Left ventricle myocardium inferior (tissue), 1 donor: ENCODE results near the gene ST6GALNAC5. TPM values are rescaled to one million over a fixed set of nuclear protein-coding genes. Genes with fewer than 3 reads are reported as not detected.
A peak's percentile ranks its signal among the peaks of the same experiment; 100 is the strongest.

Experiments
- DNase-seq: peaks from one replicate; pipeline ENCODE4 v3.0.0-alpha.2; 2020
- H3K27ac ChIP-seq: fragments of 200-600 bp; replicated peaks from 2 replicates; pipeline ENCODE4 v1.8.0; 2021
- H3K27me3 ChIP-seq: fragments of 200-600 bp; 2 replicates; pipeline ENCODE4 v1.8.0; 2021; ENCODE audit warnings: low read depth
- H3K36me3 ChIP-seq: fragments of 200-600 bp; 2 replicates; pipeline ENCODE4 v1.8.0; 2021
- H3K4me1 ChIP-seq: fragments of 200-600 bp; 2 replicates; pipeline ENCODE4 v1.8.0; 2021
- H3K4me3 ChIP-seq: fragments of 200-600 bp; 2 replicates; pipeline ENCODE4 v1.8.0; 2021; ENCODE audit warnings: mild to moderate bottlenecking, moderate library complexity
- H3K9me3 ChIP-seq: fragments of 200-600 bp; replicated peaks from 2 replicates; pipeline ENCODE4 v1.8.0; 2021
- intact Hi-C: fragments of 100-400 bp; cut with micrococcal nuclease; formaldehyde crosslinking; loops from one replicate; pipeline ENCODE4 v1.11.0; 2022
- total RNA-seq: library from RNA; stranded (reverse); fragmentation: NEBNext Ultra II Directional; extraction: Animal tissue kit (Norgen Biotek cat#: 25700); gene quantifications from one replicate; pipeline ENCODE4 v1.2.1, GENCODE V29; 2021
- TF ChIP-seq, protein P1 (sequence below): fragments of 200-600 bp; IDR thresholded peaks from 2 replicates; pipeline ENCODE4 v1.8.0; 2021; ENCODE audit warnings: antibody characterized with exemption, mild to moderate bottlenecking, borderline replicate concordance
- donor health status: DM: no; HTN: yes; CAD: no; lungs with severe emphysema.

ST6GALNAC5 gene
- total RNA-seq, 1 donor from 2014 or later = 0.41 TPM

DNA sequence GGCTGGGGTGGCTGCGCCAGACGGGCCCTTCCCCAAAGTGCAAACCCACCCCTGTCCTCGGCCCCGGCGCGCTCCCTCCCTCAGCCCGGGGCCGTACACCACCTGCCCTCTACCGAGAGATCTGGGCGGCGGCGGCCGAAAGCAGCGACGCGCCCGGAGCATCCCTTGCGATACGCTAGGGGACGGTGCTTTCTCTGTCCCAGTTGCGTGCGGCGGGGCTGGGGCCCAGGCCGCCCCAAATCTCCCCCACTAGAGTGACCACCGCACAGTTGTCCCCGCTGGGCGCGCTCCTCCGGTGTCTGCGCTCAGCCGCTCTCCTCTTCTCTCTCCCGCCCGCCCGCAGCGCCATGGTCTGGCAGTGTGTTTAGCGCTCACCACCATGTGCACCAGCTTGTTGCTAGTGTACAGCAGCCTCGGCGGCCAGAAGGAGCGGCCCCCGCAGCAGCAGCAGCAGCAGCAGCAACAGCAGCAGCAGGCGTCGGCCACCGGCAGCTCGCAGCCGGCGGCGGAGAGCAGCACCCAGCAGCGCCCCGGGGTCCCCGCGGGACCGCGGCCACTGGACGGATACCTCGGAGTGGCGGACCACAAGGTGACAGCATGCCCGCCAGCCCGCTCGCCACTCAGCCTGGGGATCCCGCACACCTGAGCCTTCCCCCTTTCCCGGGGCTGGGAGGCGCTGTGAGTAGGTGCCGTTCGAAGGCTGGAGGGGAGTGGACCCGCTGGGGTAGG is 1.0 kb downstream of the ST6GALNAC5 start:
- no peak for DNase-seq
- Histone ChIP-seq H3K4me1 (peaks cover 24% of the 10 kb centered on the region), H3K27me3 (peaks cover 91% of the 10 kb centered on the region), H3K4me3 (peak overlapping the region; percentile 60), H3K36me3 (no peaks in the 10 kb centered on the region), H3K27ac (no peak overlapping the region), H3K9me3 (no peaks in the 10 kb centered on the region)
- intact Hi-C loops = no loop called here
- TF ChIP-seq, protein P1, sequence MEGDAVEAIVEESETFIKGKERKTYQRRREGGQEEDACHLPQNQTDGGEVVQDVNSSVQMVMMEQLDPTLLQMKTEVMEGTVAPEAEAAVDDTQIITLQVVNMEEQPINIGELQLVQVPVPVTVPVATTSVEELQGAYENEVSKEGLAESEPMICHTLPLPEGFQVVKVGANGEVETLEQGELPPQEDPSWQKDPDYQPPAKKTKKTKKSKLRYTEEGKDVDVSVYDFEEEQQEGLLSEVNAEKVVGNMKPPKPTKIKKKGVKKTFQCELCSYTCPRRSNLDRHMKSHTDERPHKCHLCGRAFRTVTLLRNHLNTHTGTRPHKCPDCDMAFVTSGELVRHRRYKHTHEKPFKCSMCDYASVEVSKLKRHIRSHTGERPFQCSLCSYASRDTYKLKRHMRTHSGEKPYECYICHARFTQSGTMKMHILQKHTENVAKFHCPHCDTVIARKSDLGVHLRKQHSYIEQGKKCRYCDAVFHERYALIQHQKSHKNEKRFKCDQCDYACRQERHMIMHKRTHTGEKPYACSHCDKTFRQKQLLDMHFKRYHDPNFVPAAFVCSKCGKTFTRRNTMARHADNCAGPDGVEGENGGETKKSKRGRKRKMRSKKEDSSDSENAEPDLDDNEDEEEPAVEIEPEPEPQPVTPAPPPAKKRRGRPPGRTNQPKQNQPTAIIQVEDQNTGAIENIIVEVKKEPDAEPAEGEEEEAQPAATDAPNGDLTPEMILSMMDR = peak; percentile 4

DNA sequence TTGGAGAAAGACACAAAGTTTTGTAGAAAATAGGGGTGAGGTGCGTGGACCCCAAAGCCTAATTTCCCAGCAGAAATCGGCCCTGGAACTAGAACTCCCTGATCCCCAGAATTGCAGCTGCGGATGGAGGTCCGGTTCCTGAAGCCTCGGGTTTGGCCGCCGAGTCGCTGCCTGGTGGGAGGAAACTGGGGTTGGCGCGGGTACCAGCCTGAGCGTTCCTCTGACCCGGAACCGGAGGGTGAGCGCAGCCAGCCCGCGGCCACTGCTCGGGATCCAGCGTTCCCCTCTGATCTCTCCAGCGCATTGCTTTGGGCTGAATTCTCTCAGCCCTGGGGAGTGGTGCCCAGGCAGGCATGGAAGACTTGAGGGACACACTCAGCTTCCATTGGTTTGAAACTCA is 1.6 kb downstream of the ST6GALNAC5 start:
- Histone ChIP-seq H3K27me3 (peaks cover 85% of the 10 kb centered on the region), H3K9me3 (no peaks in the 10 kb centered on the region), H3K27ac (no peak overlapping the region), H3K4me1 (peaks cover 24% of the 10 kb centered on the region), H3K36me3 (no peaks in the 10 kb centered on the region), H3K4me3 (peak overlapping the region; percentile 60)
- TF ChIP-seq, protein P1 = no peak
- DNase-seq = no peak
- intact Hi-C loops = no loop called here

DNA sequence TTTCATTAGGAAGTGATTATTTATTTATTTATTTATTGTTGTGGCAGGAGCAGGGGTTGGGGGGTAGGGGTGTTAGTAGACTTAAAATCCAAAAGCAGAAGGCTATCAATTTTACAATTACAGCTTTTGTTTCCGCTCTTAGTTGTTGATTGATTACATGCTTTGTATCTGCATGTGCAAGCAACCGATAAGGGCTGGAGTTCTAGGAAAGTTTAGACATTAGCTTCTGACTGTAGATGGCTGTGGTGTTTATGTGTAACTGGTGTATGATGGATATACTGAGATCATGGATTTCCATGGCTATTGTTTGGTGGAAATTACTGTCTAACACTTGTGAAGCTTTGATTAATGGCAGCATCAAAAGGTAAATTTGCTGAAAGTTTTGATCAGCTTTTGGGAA is 2.8 kb downstream of the ST6GALNAC5 start:
- no peak overlapping the region for H3K4me3 ChIP-seq
- H3K36me3 ChIP-seq = no peaks in the 10 kb centered on the region
- no peak for DNase-seq
- TF ChIP-seq, protein P1 = no peak
- intact Hi-C loops = no loop called here
- H3K9me3 ChIP-seq = no peaks in the 10 kb centered on the region
- no peak overlapping the region for H3K27ac ChIP-seq
- peaks cover 74% of the 10 kb centered on the region for H3K27me3 ChIP-seq
- H3K4me1 ChIP-seq = peaks cover 24% of the 10 kb centered on the region

DNA sequence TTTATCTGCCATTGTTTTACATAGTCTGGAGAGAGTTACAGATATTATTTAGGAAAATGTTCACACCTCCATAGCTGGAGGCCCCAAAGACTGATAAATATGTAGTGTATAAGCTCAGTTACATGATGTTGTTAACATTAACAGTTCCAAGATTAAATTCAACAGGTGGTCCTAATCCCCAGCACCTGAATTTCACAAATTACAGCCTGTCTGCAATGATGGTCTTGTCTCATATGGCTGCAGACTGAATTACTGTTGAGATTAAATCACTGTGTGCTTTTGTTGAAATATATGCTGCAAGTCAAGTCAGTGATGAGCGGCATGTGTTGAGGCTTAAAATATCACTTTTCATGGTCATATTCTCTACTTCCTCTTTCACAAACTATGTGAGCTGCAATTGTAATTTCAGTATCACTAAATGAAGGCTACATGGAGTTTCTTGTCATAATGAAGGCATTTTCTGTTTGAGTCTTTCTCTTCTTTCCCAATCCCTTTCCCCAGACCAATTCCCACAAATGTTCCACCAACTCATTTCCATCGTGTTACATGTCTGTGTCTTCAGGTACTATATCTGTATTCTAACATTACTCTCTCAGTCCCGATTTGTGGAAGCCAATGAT is 4.2 kb downstream of the ST6GALNAC5 start:
- peaks cover 59% of the 10 kb centered on the region for H3K27me3 ChIP-seq
- H3K4me1 ChIP-seq = peaks cover 24% of the 10 kb centered on the region
- H3K36me3 ChIP-seq = no peaks in the 10 kb centered on the region
- no peak overlapping the region for H3K27ac ChIP-seq
- no peaks in the 10 kb centered on the region for H3K9me3 ChIP-seq
- TF ChIP-seq, protein P1 = no peak
- H3K4me3 ChIP-seq = no peak overlapping the region
- intact Hi-C loops = no loop called here
- DNase-seq = no peak

DNA sequence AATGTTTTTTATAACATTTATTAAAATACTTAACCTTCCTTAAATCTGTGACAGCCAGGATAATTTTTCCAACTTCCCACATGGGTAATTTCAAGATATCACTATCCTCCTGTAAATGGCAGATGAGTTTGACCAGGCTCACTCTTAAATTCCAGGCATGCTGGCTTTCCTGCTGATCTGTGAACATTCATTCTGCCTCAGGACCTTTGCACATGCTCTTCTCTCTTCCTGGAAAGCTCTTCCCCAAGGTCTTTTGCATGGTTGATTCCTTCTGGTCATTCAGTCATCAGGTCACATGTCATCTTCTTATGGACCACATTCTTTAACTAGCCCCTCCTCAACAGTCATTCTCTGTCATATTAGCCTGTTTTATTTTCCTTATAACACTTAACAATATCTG is 5.7 kb downstream of the ST6GALNAC5 start:
- Histone ChIP-seq H3K9me3 (no peaks in the 10 kb centered on the region), H3K4me3 (no peak overlapping the region), H3K27ac (no peak overlapping the region), H3K27me3 (peaks cover 45% of the 10 kb centered on the region), H3K4me1 (peaks cover 11% of the 10 kb centered on the region), H3K36me3 (no peaks in the 10 kb centered on the region)
- TF ChIP-seq, protein P1 = no peak
- intact Hi-C loops = no loop called here
- DNase-seq = no peak
